Stimulated activated CD4-positive, alpha-beta T cell treated with anti-CD3 and anti-CD28 coated beads, Interleukin-1b, Interleukin-23, amount 100 ng/mL, for 1 hour (primary cell): ENCODE measurements around the gene SELENBP1.

Experiments used
- DNase-seq, 2 donors: peaks; one replicate each; pipeline ENCODE4 v3.0.0-alpha.2; 2020; ENCODE audit warnings: low read depth in 2 of 2

Gene SELENBP1

GRCh38 chr1:151343587-151343986 is 28.9 kb downstream of the SELENBP1 start:
- DNase-seq = no peak

- DNase-seq = no peak
These were observed 29.9 kb downstream of the SELENBP1 start for GRCh38 chr1:151342569-151342968.

GRCh38 chr1:151342021-151342420 is 30.5 kb downstream of the SELENBP1 start:
- DNase-seq = no peak

- DNase-seq = peak in 1 of 2 donors; percentile 9
These were observed 31.4 kb downstream of the SELENBP1 start for GRCh38 chr1:151340870-151341754.

GRCh38 chr1:151336556-151336955 is 35.9 kb downstream of the SELENBP1 start:
- DNase-seq = no peak

- DNase-seq = no peak
These were observed 37.7 kb downstream of the SELENBP1 start for GRCh38 chr1:151334822-151335221.

GRCh38 chr1:151327903-151328674 is 44.4 kb downstream of the SELENBP1 start:
- DNase-seq = no peak

GRCh38 chr1:151327223-151327902 is 45.1 kb downstream of the SELENBP1 start, which contains the start of gene PI4KB:
Gene PI4KB (minus strand): TSS chr1:151327416. CDS start chr1:151316481, 10,935 bp downstream.
- peak; percentile 66 to 73 for DNase-seq

GRCh38 chr1:151326619-151327222 is 45.8 kb downstream of the SELENBP1 start:
- peak; percentile 3 to 38 for DNase-seq

GRCh38 chr1:151325646-151326429 is 46.7 kb downstream of the SELENBP1 start:
- DNase-seq = no peak

GRCh38 chr1:151325231-151325630 is 47.3 kb downstream of the SELENBP1 start:
- DNase-seq = no peak

GRCh38 chr1:151324390-151324930 is 48.0 kb downstream of the SELENBP1 start:
- DNase-seq = no peak

GRCh38 chr1:151318975-151319374 is 53.5 kb downstream of the SELENBP1 start:
- no peak for DNase-seq

- DNase-seq = no peak
These were observed 56.8 kb downstream of the SELENBP1 start for GRCh38 chr1:151315565-151316235.
